B cell (primary cell): ENCODE data around the gene SART1. TPM values are rescaled to one million over a fixed set of nuclear protein-coding genes. Genes with fewer than 3 reads are reported as not detected.
"Not testable (repeated sequence)": the region's sequence is repeated elsewhere in the genome, so short reads cannot be mapped to it uniquely, and the experiment has no call there.

ENCODE experiments used
- ATAC-seq: fragments of 200-7000 bp; cut with Tn5 transposase; one replicate; pipeline ENCODE4 v1.10.0; 2021; ENCODE audit warnings: low read depth, mild to moderate bottlenecking, moderate number of reproducible peaks, moderate library complexity
- CTCF ChIA-PET: fragments of 350-600 bp; sonication (Branson Sonifier 250); formaldehyde crosslinking; loops from one replicate; lab custom pipeline; 2021; ENCODE audit warnings: antibody characterized with exemption, inconsistent platforms; lab: Charles Lee
- POLR2A ChIA-PET: fragments of 350-600 bp; sonication (Branson Sonifier 250); formaldehyde crosslinking; loops from one replicate; lab custom pipeline; 2021; ENCODE audit warnings: antibody characterized with exemption; lab: Charles Lee
- DNase-seq: peaks from one replicate; pipeline ENCODE4 v3.0.0; 2013
- H2AFZ ChIP-seq: 2 replicates; pipeline ENCODE4 v1.6.1; 2012; ENCODE audit warnings: mild to moderate bottlenecking, low read depth, low read length; ENCODE audit not compliant: insufficient read depth, poor library complexity, severe bottlenecking
- H3K27ac ChIP-seq, 2 donors: 1 replicate in 1 of 2; 2 replicates in 1 of 2; pipeline ENCODE4 v1.5.1; 2012 to 2013; ENCODE audit warnings: low read length in 2 of 2, mild to moderate bottlenecking in 2 of 2, moderate library complexity in 1 of 2
- H3K27me3 ChIP-seq, 4 experiments: fragments of 200-600 bp in 1 of 4; sonication (generic) in 1 of 4; replicated peaks in 1 of 4; 1 replicate in 2 of 4; 2 replicates in 2 of 4; pipeline versions ENCODE4 v1.6.1 to v1.7.0; 2013 to 2016; ENCODE audit warnings: low read length in 3 of 4, mild to moderate bottlenecking in 2 of 4, mixed read lengths in 1 of 4, moderate library complexity in 1 of 4; ENCODE audit not compliant: insufficient read depth in 4 of 4, control insufficient read depth in 3 of 4; ENCODE audit errors: control extremely low read depth in 1 of 4
- H3K36me3 ChIP-seq, 2 experiments: replicated peaks in 1 of 2; 1 replicate in 1 of 2; 2 replicates in 1 of 2; pipeline versions ENCODE4 v1.6.1 to v1.7.1; 2013; ENCODE audit warnings: low read length in 1 of 2; ENCODE audit not compliant: insufficient read depth in 2 of 2, control insufficient read depth in 1 of 2; ENCODE audit errors: control extremely low read depth in 1 of 2, extremely low read depth in 1 of 2
- H3K4me1 ChIP-seq, 2 donors: fragments of 200-600 bp in 1 of 2; sonication (generic) in 1 of 2; 1 replicate in 1 of 2; 2 replicates in 1 of 2; pipeline versions ENCODE4 v1.5.1 to v1.6.1; 2013 to 2017; ENCODE audit warnings: low read length in 2 of 2; ENCODE audit not compliant: control insufficient read depth in 2 of 2, insufficient read depth in 2 of 2
- H3K4me2 ChIP-seq: replicated peaks from 2 replicates; pipeline ENCODE3; 2012; ENCODE audit warnings: mild to moderate bottlenecking, low read depth, low read length; ENCODE audit not compliant: poor library complexity, severe bottlenecking
- H3K4me3 ChIP-seq, 5 experiments: fragments of 200-600 bp in 1 of 5; sonication (generic) in 1 of 5; 1 replicate in 3 of 5; 2 replicates in 2 of 5; pipeline versions ENCODE4 v1.5.1 to v1.7.0; 2011 to 2016; ENCODE audit warnings: low read length in 4 of 5, mild to moderate bottlenecking in 4 of 5, low read depth in 2 of 5, control low read depth in 1 of 5, moderate library complexity in 1 of 5; ENCODE audit not compliant: insufficient read depth in 1 of 5; ENCODE audit errors: control extremely low read depth in 1 of 5, extremely low read depth in 1 of 5
- H3K79me2 ChIP-seq: fragments of 200-600 bp; sonication (generic); one replicate; pipeline ENCODE4 v1.6.0; 2016; ENCODE audit warnings: low read length; ENCODE audit not compliant: control insufficient read depth, insufficient read depth
- H3K9ac ChIP-seq: fragments of 200-600 bp; sonication (generic); 2 replicates; pipeline ENCODE4 v1.6.1; 2017; ENCODE audit warnings: mild to moderate bottlenecking, low read length, moderate library complexity
- H3K9me3 ChIP-seq, 3 donors: one replicate each; pipeline versions ENCODE4 v1.6.1 to v1.7.1; 2013; ENCODE audit warnings: low read length in 2 of 3; ENCODE audit not compliant: control insufficient read depth in 2 of 3, insufficient read depth in 1 of 3; ENCODE audit errors: control extremely low read depth in 1 of 3
- H4K20me1 ChIP-seq: 2 replicates; pipeline ENCODE4 v1.6.0; 2012; ENCODE audit warnings: mild to moderate bottlenecking, low read length; ENCODE audit not compliant: insufficient read depth, control insufficient read depth, poor library complexity, severe bottlenecking
- H3K27ac Mint-ChIP-seq: one replicate; pipeline ENCODE4 v1.8.0; 2021; ENCODE audit warnings: mixed read lengths
- H3K27me3 Mint-ChIP-seq: one replicate; pipeline ENCODE4 v1.8.0; 2021; ENCODE audit warnings: mixed read lengths
- H3K4me1 Mint-ChIP-seq: one replicate; pipeline ENCODE4 v1.8.0; 2021; ENCODE audit warnings: mixed read lengths
- H3K4me3 Mint-ChIP-seq: one replicate; pipeline ENCODE4 v1.8.0; 2021; ENCODE audit warnings: mixed read lengths
- H3K9me3 Mint-ChIP-seq: one replicate; pipeline ENCODE4 v1.8.0; 2022; ENCODE audit warnings: mixed read lengths; ENCODE audit not compliant: insufficient read depth
- CTCF ChIP-seq: fragments of 200-600 bp; IDR thresholded peaks from one replicate; pipeline ENCODE4 v1.8.0; 2022; ENCODE audit warnings: antibody characterized with exemption, mild to moderate bottlenecking
- EZH2 ChIP-seq: IDR thresholded peaks from 2 replicates; pipeline ENCODE4 v1.6.1; 2012; ENCODE audit warnings: borderline replicate concordance, low read depth, mild to moderate bottlenecking, moderate library complexity, low read length; ENCODE audit not compliant: insufficient read depth, poor library complexity, severe bottlenecking
- WGBS: methylation state at CpG from one replicate; pipeline ENCODE4 v1.1.5; 2013; ENCODE audit warnings: missing lambda C conversion rate; ENCODE audit not compliant: insufficient coverage; 5-methylcytosine and 5-hydroxymethylcytosine counted together
- intact Hi-C: fragments of 100-400 bp; cut with micrococcal nuclease; formaldehyde crosslinking; loops from one replicate; pipeline ENCODE4 v1.10.0; 2022
- polyA plus RNA-seq: library from polyadenylated mRNA; depleted of rRNA; stranded (reverse); fragments of >200 nt; gene quantifications from 2 replicates; pipeline ENCODE4 v1.2.3, GENCODE V29; 2012
- total RNA-seq, 2 donors: library from RNA; stranded (reverse); fragments of 120-200 nt in 1 of 2; gene quantifications; 1 replicate in 1 of 2; 2 replicates in 1 of 2; pipeline versions ENCODE4 v1.2.3 to v1.2.4, GENCODE V29; 2013 to 2022

Gene SART1
- total and polyA plus RNA-seq, 2 donors (not counting 1 experiment from before 2014, with no cell fraction given), result 74.5 to 102 TPM

GRCh38 chr11:65947133-65947532 is 14.4 kb upstream of the SART1 start:
- intact Hi-C loops, result no loop called here
- H3K36me3 ChIP-seq, result no peaks in the 10 kb centered on the region
- H2AFZ ChIP-seq, result no peak overlapping the region
- no peaks in the 10 kb centered on the region for H3K9me3 ChIP-seq
- Mint-ChIP-seq H3K27me3 (peaks cover 7% of the 10 kb centered on the region), H3K4me1 (no peaks in the 10 kb centered on the region), H3K4me3 (no peak overlapping the region), H3K27ac (no peak overlapping the region), H3K9me3 (no peaks in the 10 kb centered on the region)
- POLR2A ChIA-PET, result no interaction called here
- H3K4me3 ChIP-seq, result no peak overlapping the region
- no peak for ATAC-seq
- no peak overlapping the region for H3K27ac ChIP-seq
- CTCF ChIA-PET, result no interaction called here
- H3K9ac ChIP-seq, result no peak overlapping the region
- WGBS, result 88% methylated on average over 13 of the region's 13 CpGs
- no peaks in the 10 kb centered on the region for H4K20me1 ChIP-seq
- no peaks in the 10 kb centered on the region for H3K4me1 ChIP-seq
- peaks cover 0 to 3% (median 0%) of the 10 kb centered on the region in 4 experiments for H3K27me3 ChIP-seq
- TF ChIP-seq CTCF, result no peak
- TF ChIP-seq EZH2, result no peak
- H3K4me2 ChIP-seq, result no peak overlapping the region
- no peaks in the 10 kb centered on the region for H3K79me2 ChIP-seq
- no peak for DNase-seq

- no peaks in the 10 kb centered on the region for H3K36me3 ChIP-seq
- CTCF ChIA-PET, result no interaction called here
- no peak overlapping the region for H3K4me3 ChIP-seq
- Mint-ChIP-seq H3K9me3 (no peaks in the 10 kb centered on the region), H3K27ac (no peak overlapping the region), H3K4me1 (no peaks in the 10 kb centered on the region), H3K4me3 (no peak overlapping the region), H3K27me3 (peaks cover 7% of the 10 kb centered on the region)
- POLR2A ChIA-PET, result no interaction called here
- no peaks in the 10 kb centered on the region for H3K4me1 ChIP-seq
- no peak overlapping the region for H3K27ac ChIP-seq
- WGBS, result 90% methylated on average over 8 of the region's 12 CpGs
- ATAC-seq, result no peak
- intact Hi-C loops, result no loop called here
- TF ChIP-seq EZH2 (no peak), CTCF (no peak)
- no peak overlapping the region for H2AFZ ChIP-seq
- H3K4me2 ChIP-seq, result no peak overlapping the region
- peaks cover 0 to 3% (median 0%) of the 10 kb centered on the region in 4 experiments for H3K27me3 ChIP-seq
- H4K20me1 ChIP-seq, result no peaks in the 10 kb centered on the region
- H3K79me2 ChIP-seq, result no peaks in the 10 kb centered on the region
- no peak for DNase-seq
- H3K9ac ChIP-seq, result no peak overlapping the region
- no peaks in the 10 kb centered on the region for H3K9me3 ChIP-seq
Measured at GRCh38 chr11:65947603-65948125, 13.9 kb upstream of the SART1 start.

- ATAC-seq, H3K27ac ChIP-seq, H3K27me3 ChIP-seq, H3K9me3 Mint-ChIP-seq, H3K9ac ChIP-seq, H3K4me1 Mint-ChIP-seq, H2AFZ ChIP-seq, H3K4me2 ChIP-seq, H3K27me3 Mint-ChIP-seq, H3K4me3 Mint-ChIP-seq, H3K9me3 ChIP-seq, H3K4me3 ChIP-seq, CTCF ChIA-PET, H3K4me1 ChIP-seq, H3K79me2 ChIP-seq, H4K20me1 ChIP-seq, DNase-seq, H3K27ac Mint-ChIP-seq, intact Hi-C loops, H3K36me3 ChIP-seq: not testable (repeated sequence)
- 88% methylated on average over 4 of the region's 5 CpGs for WGBS
- POLR2A ChIA-PET, result interaction anchor here (0.6 kb wide), 1 partner anchor 83 kb away, joined by 5 read pairs; no protein-coding TSS in a partner anchor
Measured at GRCh38 chr11:65950711-65951110, 10.8 kb upstream of the SART1 start.
